AG04449 (cell line): Measurements from ENCODE around the gene UHMK1.

Experiments
- CTCF ChIA-PET: fragments of 350-600 bp; formaldehyde crosslinking; extraction: SDS; loops from one replicate; lab custom pipeline; 2021; ENCODE audit warnings: antibody characterized with exemption; lab: Yijun Ruan, JAX
- POLR2A ChIA-PET: fragments of 400-600, 350-600 bp; formaldehyde crosslinking; extraction: SDS; loops from one replicate; lab custom pipeline; 2020; ENCODE audit warnings: antibody characterized with exemption, inconsistent platforms; lab: Yijun Ruan, JAX
- DNase-seq: peaks from one replicate; pipeline ENCODE4 v3.0.0-alpha.2; 2010; ENCODE audit warnings: low read depth, low spot score
- H3K4me3 ChIP-seq: 2 replicates; pipeline ENCODE4 v1.5.1; 2011; ENCODE audit warnings: low read depth, mild to moderate bottlenecking, control low read depth, low read length
- TF ChIP-seq, protein P1 (sequence below): IDR thresholded peaks from one replicate; pipeline ENCODE4 v1.5.1; 2011; ENCODE audit warnings: mild to moderate bottlenecking, moderate library complexity, low read length, control low read depth, inconsistent platforms; ENCODE audit not compliant: insufficient read depth; ENCODE audit errors: missing control alignments

The UHMK1 gene

DNA sequence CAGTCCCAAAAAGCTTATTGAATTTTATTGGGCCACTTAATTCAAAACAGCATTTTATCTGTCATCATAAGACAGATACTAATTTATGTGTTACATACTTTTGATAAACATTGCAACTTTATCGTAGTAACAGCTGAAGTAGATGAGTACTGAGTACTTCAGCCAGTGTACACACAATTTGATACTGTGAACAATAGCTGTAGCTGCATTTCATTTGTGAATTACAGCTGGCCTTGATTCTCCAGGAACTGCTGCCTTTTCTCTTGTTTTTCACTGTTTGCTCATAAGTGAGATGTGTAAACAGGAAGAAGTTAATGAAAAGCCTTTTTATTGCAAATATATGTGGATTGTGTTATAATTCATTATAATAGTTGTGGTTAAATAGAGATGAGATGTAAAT is 74.1 kb downstream of the UHMK1 start:
- POLR2A ChIA-PET = interaction anchor here (2.7 kb wide), 1 partner anchor 10 kb away, joined by 10 read pairs; the partner anchor contains the start of gene UAP1
- TF ChIP-seq, protein P1, sequence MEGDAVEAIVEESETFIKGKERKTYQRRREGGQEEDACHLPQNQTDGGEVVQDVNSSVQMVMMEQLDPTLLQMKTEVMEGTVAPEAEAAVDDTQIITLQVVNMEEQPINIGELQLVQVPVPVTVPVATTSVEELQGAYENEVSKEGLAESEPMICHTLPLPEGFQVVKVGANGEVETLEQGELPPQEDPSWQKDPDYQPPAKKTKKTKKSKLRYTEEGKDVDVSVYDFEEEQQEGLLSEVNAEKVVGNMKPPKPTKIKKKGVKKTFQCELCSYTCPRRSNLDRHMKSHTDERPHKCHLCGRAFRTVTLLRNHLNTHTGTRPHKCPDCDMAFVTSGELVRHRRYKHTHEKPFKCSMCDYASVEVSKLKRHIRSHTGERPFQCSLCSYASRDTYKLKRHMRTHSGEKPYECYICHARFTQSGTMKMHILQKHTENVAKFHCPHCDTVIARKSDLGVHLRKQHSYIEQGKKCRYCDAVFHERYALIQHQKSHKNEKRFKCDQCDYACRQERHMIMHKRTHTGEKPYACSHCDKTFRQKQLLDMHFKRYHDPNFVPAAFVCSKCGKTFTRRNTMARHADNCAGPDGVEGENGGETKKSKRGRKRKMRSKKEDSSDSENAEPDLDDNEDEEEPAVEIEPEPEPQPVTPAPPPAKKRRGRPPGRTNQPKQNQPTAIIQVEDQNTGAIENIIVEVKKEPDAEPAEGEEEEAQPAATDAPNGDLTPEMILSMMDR = no peak

DNA sequence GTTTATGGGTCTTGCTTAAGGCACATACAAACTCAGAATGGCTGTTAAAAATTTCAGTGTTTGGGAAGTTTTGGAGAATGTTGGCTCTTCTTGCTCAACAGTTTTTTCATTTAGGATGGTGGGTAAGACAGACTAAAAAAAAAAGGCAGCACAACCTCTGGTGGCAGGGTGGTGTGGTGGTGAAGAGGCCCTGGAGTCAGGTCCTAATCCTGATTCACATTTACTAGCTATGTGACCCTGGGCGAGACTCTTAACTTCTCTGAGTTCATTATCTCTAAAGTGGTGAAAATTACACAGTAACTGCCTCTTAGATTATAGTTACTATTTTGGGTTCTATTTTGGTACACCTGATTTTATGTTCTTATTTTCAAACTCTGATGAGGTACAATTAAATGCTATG is 75.5 kb downstream of the UHMK1 start:
- TF ChIP-seq, protein P1 = no peak
- H3K4me3 ChIP-seq = no peak overlapping the region
- DNase-seq = no peak
- CTCF ChIA-PET = no interaction called here
- POLR2A ChIA-PET = interaction anchor here (2.0 kb wide), 1 partner anchor 11 kb away, joined by 8 read pairs; the partner anchor contains the start of gene UAP1

More for the DNA sequence above, 74.1 kb downstream of the UHMK1 start:
- CTCF ChIA-PET = interaction anchor here (1.7 kb wide), 1 partner anchor 42 kb away, joined by 7 read pairs; no protein-coding TSS in a partner anchor
- H3K4me3 ChIP-seq = no peak overlapping the region
- no peak for DNase-seq

DNA sequence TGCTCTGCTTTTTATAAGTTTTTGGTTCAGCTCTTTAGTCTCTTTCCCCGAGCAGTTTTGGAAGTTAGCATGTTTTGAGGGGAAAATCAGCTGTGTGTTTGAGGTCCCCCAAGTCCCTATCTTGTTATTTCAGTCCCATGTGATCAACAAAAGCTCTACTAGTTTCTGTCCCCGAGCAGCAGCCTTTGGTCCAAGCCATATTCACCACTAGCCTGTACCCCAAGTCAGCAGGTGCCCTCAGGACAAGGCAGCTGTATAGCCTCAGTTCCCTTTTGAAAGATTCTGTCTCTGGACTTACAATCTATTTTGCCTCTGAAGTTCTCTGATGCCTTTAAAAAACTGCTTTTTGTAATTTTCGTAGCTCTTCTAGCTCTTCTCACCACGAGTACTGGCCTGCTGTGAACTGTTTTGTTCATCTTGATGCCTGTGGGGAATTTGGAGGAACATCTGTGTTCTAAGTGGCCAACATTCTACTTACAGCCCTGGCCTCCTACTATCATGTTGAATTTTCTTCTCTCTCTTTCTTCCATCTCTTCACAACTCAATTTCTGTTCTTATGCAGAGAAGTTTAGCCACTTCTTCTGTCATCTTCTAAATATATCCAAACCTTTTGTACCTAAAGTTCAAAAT is 80.6 kb downstream of the UHMK1 start:
- ChIA-PET CTCF (interaction anchor here (0.9 to 3.0 kb wide), 5 partner anchors 13 to 522 kb away, joined by 3 to 10 read pairs (median 3); no protein-coding TSS in a partner anchor), POLR2A (no interaction called here)
- TF ChIP-seq, protein P1 = no peak
- no peak overlapping the region for H3K4me3 ChIP-seq
- no peak for DNase-seq

DNA sequence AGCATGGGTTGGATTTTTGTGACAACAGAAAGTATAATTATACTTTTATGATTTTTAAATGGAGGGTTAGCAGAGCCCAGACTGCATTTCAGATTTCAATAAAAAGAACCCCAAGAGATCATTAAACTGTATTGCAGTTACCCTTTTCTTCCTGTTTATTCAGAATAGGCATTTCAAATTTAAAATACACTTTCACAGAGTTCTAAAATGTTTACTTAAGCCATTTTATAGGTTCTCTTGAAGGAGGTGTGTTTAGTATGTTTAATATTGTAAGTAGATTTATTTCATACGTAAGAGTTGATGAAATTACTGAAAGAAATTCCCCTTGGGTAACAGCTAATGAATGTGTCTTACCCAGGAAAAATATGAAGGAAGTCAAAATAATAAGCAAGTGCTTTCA is 81.3 kb downstream of the UHMK1 start:
- POLR2A ChIA-PET = no interaction called here
- no peak overlapping the region for H3K4me3 ChIP-seq
- CTCF ChIA-PET = interaction anchor here (0.9 to 3.0 kb wide), 3 partner anchors 14 to 71 kb away, joined by 3 to 10 read pairs (median 5); no protein-coding TSS in a partner anchor
- TF ChIP-seq, protein P1 = no peak
- DNase-seq = no peak
